LHCN-M2 (cell line): ENCODE measurements around the gene GPC1. TPM values are rescaled to one million over a fixed set of nuclear protein-coding genes. Genes with fewer than 3 reads are reported as not detected.

Source experiments
- DNase-seq: peaks from one replicate; pipeline ENCODE4 v3.0.0-alpha.2; 2012; ENCODE audit warnings: low read depth
- total RNA-seq: library from RNA; depleted of rRNA; stranded (reverse); fragments of >200 nt; gene quantifications from 2 replicates; pipeline ENCODE4 v1.2.3, GENCODE V29; 2014

GPC1 gene
- total RNA-seq, 1 experiment from 2014 or later: 118 TPM

- DNase-seq: no peak
Measured at GRCh38 chr2:240440704-240441320, 5.3 kb downstream of the GPC1 start.

DNA sequence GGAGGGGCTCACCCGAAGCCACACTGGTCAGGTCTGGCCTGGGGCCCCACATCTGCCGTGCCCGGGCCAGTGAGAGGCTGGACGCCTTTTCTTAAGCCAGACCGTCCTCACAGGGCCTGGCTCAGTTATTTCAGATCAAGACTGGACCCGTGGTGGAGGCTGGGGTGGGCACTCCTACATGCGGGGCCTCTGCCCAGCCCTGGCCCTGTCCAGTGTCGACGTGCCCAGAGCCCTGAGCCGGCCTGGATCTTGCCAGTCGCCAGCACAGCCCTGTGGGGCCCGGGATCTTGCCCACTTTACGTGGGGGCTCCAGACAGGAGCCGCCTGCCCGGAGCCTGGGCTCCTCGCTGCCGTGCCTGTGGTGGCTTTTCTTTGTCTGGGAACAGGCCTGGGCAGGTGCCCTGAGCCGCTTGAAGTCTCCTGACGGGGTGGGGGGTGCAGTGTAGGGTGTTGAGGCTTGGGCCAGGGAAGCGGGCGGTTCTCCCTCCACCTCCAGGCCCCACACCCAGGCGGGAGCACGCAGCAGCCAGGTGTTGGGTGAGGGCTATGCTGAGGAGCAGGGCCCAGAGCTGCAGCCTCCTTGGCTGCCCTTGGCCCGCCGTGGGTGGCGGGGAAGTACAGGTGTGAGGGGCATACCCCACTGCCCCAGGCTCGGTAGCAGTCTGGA, 6.0 kb downstream of the GPC1 start:
- DNase-seq: no peak

DNA sequence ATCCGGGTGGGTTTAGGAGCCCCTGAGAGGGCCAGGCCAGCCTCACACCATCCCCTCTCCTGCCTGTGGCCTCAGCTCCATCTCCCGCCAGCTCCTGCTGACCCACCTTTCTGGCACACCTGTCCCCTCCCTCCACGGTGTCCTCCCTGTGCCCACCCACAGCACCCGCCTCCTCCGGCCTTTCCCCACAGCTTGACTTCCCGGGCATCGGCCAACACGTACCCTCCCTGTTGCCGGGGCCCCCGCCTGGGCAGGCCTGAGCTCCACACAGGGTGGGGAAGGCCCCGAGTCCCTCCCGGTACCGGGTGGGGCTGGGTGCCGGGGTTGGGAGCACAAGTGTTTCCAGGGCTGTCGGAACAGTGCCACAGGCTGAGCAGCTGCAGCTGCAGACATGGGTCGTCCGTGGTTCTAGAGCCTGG, 6.5 kb downstream of the GPC1 start:
- DNase-seq: no peak

- no peak for DNase-seq
Measured at GRCh38 chr2:240442891-240443715, 7.6 kb downstream of the GPC1 start.

DNA sequence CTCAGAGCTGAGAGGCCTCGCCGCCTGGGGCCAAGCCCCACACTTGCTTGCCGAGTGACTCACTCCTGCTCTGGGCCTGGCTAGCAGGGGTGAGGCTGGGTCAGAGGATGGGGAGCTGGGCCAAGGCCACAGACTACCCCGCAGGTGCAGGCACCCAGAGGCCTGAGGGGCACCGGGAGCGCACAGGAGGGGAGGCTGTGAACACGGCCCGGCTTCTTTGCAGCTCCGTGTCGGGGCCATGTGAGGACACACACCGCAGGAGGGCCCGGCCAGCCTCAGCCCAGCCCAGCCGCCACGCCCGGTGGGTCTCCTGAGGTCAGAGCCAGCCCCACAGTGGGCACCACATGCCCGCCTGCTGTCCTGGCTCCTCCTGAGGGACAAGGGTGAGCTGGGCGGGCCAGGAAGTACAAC, 8.4 kb downstream of the GPC1 start:
- DNase-seq: no peak

- no peak for DNase-seq
Measured at GRCh38 chr2:240444464-240444863, 9.0 kb downstream of the GPC1 start.

GRCh38 chr2:240445961-240446663, 10.6 kb downstream of the GPC1 start:
- DNase-seq: no peak

DNA sequence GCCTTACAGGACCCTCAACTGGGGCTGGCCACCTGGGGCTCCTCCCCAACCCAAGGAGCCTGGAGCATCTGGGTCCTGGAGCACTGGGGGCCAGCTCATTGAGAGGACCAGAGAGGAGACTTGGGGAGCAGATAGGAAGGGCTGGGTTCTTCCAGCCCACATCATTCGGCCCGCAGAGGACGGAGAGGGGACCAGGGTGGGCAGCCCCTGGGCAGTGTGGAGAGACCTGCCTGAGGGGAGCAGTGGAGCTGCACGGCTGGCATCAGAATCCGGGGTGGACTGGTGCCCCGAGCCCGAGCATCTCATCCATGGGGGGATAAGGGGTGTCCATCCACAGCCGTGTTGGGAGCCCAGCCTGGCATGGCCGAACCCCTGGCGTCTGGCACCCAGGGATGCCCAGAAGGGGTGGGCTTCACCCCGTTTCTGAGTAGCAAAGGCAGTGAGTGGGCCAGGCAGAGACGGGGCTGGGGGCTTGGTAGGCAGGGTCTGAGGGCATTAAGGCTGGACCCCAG, 11.3 kb downstream of the GPC1 start:
- DNase-seq: no peak

DNA sequence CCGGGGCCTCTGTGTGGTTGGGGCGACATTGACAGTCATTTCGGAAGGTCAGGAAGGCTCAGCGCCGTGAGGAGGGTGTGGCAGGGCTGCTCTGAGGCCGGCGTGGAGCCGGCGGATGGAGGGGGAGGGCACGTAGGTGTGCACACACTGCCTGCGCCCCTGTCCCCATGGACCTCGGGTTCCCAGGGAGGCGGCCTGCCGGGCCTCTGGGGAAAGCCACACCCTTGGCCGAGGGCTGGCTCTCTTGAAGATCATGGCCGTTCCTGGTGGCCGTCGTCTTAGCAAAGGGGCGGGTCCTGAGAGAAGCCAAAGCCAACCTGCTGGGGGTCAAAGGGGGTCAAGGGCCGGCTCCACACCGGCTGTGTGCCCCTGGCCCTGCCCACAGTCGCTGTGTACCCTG, 11.9 kb downstream of the GPC1 start:
- no peak for DNase-seq

GRCh38 chr2:240447934-240448333, 12.5 kb downstream of the GPC1 start:
- no peak for DNase-seq

GRCh38 chr2:240448387-240449274, 13.2 kb downstream of the GPC1 start:
- DNase-seq: no peak

DNA sequence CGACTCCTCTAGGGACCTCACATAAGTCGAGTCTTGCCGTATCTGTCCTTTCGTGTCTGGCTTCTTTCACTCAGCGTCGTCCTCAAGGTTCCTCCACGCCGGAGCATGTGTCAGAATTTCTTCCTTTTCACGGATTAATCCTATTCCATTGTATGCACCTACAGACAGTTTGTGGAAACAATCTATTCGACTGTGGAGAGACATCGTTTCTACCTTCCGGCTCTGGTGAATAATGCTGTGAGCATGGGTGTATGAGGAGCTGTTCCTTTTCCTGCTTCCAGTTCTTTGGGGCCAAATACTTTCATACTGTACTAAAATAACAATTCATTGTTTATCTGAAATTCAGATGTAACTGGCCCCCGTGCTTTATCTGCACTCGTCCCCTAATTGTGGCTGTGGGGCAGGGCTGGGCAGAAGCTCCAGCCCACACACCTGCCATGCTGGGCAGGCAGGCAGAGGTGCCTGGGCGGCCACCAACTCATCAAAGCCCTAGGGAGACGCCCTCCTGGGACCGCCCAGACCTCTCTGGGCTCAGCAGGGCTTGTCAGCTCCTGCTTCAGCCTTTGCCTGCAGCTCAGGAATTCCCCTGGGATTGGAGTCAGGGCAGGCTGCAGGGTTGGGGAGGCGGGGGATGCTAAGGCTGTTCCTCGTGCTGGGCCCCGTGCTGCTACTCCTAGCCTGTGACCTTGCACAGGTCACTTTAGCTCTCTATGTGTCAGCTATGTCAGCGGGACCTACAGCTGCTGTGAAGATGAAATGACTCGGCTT, 14.5 kb downstream of the GPC1 start:
- no peak for DNase-seq

- no peak for DNase-seq
Measured at GRCh38 chr2:240450532-240451107, 15.2 kb downstream of the GPC1 start.

DNA sequence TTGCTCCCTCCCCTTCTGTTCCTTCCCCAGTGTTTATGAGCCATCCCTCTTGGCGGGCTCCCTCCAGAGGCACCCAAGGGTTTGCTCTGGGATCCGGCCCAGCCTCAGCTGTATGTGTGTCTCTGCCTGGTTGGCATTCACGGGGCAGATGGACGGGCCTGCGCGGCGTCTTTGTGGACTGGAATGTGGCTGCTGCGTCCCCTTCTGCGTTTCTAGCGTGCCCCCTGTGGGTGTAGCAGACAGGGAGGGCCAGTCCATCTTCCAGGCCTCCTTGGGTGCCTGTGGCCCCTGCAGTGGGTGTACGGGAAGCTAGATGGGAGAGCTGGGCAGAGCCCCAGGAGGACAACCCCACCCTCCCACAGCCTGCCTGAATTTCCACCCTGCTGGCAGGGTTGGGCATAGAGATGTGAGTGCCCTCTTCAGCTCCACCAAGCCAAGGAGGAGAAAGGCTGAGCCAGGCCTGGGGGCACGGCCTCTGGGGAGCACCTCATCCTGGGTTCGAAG, 15.7 kb downstream of the GPC1 start:
- DNase-seq: no peak

GRCh38 chr2:240451791-240452461, 16.5 kb downstream of the GPC1 start:
- no peak for DNase-seq

DNA sequence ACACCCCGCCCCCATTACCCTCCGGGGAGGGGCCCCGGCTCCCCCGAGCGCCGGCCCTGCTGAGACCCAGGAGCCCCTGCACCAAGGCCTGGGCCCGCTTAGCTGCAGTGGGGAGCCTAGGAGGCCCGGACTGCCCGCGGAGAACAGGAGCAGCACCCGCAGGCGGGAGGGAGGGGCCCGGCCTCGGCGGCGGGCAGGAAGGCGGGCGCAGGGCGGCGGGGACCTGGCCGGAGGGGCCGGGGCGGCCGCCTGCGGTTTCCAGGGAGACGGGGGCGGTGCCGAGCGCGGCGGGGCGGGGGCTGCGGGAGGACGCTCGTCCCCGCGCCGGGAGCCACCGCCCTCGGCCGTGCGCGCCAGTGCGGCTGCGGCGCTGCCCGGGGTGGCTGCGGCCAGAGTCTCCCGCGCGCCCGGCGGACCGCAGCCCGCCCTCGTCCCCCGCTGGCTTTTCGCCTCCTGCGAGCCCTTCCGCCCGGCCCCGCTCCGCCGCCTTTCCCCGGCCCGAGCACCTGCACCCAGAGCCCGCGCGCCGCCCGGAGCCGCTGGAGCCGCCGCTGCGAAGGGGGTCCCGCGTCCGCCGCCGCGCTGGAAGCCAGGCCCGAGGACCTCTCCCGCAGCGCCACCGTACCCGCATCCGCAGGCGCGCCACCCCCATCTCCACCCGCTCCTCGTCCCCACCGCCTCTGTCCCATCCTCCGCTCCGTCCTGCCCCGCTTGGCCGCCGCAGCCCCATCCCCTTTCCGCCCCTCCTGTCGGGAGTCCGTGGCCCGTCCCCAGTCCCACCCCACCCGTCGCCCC, 17.2 kb downstream of the GPC1 start:
- no peak for DNase-seq

GRCh38 chr2:240453461-240454105, 18.1 kb downstream of the GPC1 start:
- DNase-seq: no peak
